ENCODE measurements around the gene ADGRA3. TPM values are rescaled to one million over a fixed set of nuclear protein-coding genes. Genes with fewer than 3 reads are reported as not detected.

The ADGRA3 gene
- total RNA-seq, 1 donor from 2014 or later, result 20.1 TPM

- Mint-ChIP-seq H3K36me3 (ENCODE audit: low read depth, unreplicated experiment) (no peaks in the 10 kb centered on the region), H3K27ac (ENCODE audit: unreplicated experiment) (no peak overlapping the region)
These were observed 71.1 kb downstream of the ADGRA3 start for GRCh38 chr4:22444813-22445212.

GRCh38 chr4:22442956-22443355 lies 72.9 kb downstream of the ADGRA3 start:
- H3K36me3 Mint-ChIP-seq (ENCODE audit: low read depth, unreplicated experiment), result no peaks in the 10 kb centered on the region
- TF ChIP-seq CTCF (IDR thresholded peaks at IDR 0.05; ENCODE audit: unreplicated experiment), result no peak
- no peaks in the 10 kb centered on the region for H3K9me3 Mint-ChIP-seq (ENCODE audit: unreplicated experiment)
- H3K4me1 Mint-ChIP-seq (ENCODE audit: unreplicated experiment), result no peaks in the 10 kb centered on the region
- H3K27me3 Mint-ChIP-seq (ENCODE audit: unreplicated experiment), result peaks cover 2% of the 10 kb centered on the region
- no peak for DNase-seq (ENCODE audit: low spot score)
- no peak overlapping the region for H3K27ac Mint-ChIP-seq (ENCODE audit: unreplicated experiment)
- no peak overlapping the region for H3K4me3 Mint-ChIP-seq (ENCODE audit: unreplicated experiment)

More at GRCh38 chr4:22444813-22445212, 71.1 kb downstream of the ADGRA3 start:
- Mint-ChIP-seq H3K9me3 (ENCODE audit: unreplicated experiment) (no peaks in the 10 kb centered on the region), H3K4me1 (ENCODE audit: unreplicated experiment) (no peaks in the 10 kb centered on the region), H3K4me3 (ENCODE audit: unreplicated experiment) (no peak overlapping the region), H3K27me3 (ENCODE audit: unreplicated experiment) (no peaks in the 10 kb centered on the region)
- no peak for TF ChIP-seq CTCF (IDR thresholded peaks at IDR 0.05; ENCODE audit: unreplicated experiment)
- no peak for DNase-seq (ENCODE audit: low spot score)

- no peaks in the 10 kb centered on the region for H3K9me3 Mint-ChIP-seq (ENCODE audit: unreplicated experiment)
- no peaks in the 10 kb centered on the region for H3K36me3 Mint-ChIP-seq (ENCODE audit: low read depth, unreplicated experiment)
- peaks cover 2% of the 10 kb centered on the region for H3K27me3 Mint-ChIP-seq (ENCODE audit: unreplicated experiment)
- H3K27ac Mint-ChIP-seq (ENCODE audit: unreplicated experiment), result no peak overlapping the region
- no peak for TF ChIP-seq CTCF (IDR thresholded peaks at IDR 0.05; ENCODE audit: unreplicated experiment)
- no peak for DNase-seq (ENCODE audit: low spot score)
- no peaks in the 10 kb centered on the region for H3K4me1 Mint-ChIP-seq (ENCODE audit: unreplicated experiment)
- H3K4me3 Mint-ChIP-seq (ENCODE audit: unreplicated experiment), result no peak overlapping the region
These were observed 74.9 kb downstream of the ADGRA3 start for GRCh38 chr4:22440999-22441398.

- H3K27me3 Mint-ChIP-seq (ENCODE audit: unreplicated experiment), result peaks cover 2% of the 10 kb centered on the region
- H3K9me3 Mint-ChIP-seq (ENCODE audit: unreplicated experiment), result no peaks in the 10 kb centered on the region
- no peaks in the 10 kb centered on the region for H3K4me1 Mint-ChIP-seq (ENCODE audit: unreplicated experiment)
- no peak for DNase-seq (ENCODE audit: low spot score)
- no peak overlapping the region for H3K27ac Mint-ChIP-seq (ENCODE audit: unreplicated experiment)
- no peak overlapping the region for H3K4me3 Mint-ChIP-seq (ENCODE audit: unreplicated experiment)
- no peaks in the 10 kb centered on the region for H3K36me3 Mint-ChIP-seq (ENCODE audit: low read depth, unreplicated experiment)
- TF ChIP-seq CTCF (IDR thresholded peaks at IDR 0.05; ENCODE audit: unreplicated experiment), result no peak
These were observed 75.9 kb downstream of the ADGRA3 start for GRCh38 chr4:22439947-22440346.

GRCh38 chr4:22435652-22436051 lies 80.2 kb downstream of the ADGRA3 start:
- Mint-ChIP-seq H3K27ac (ENCODE audit: unreplicated experiment) (no peak overlapping the region), H3K27me3 (ENCODE audit: unreplicated experiment) (peaks cover 2% of the 10 kb centered on the region), H3K4me3 (ENCODE audit: unreplicated experiment) (no peak overlapping the region), H3K9me3 (ENCODE audit: unreplicated experiment) (no peaks in the 10 kb centered on the region), H3K4me1 (ENCODE audit: unreplicated experiment) (no peaks in the 10 kb centered on the region), H3K36me3 (ENCODE audit: low read depth, unreplicated experiment) (no peaks in the 10 kb centered on the region)
- no peak for DNase-seq (ENCODE audit: low spot score)
- no peak for TF ChIP-seq CTCF (IDR thresholded peaks at IDR 0.05; ENCODE audit: unreplicated experiment)
